ENCODE measurements around the gene CCR8. TPM values are rescaled to one million over a fixed set of nuclear protein-coding genes. Genes with fewer than 3 reads are reported as not detected.
"Not testable (repeated sequence)": the region's sequence is repeated elsewhere in the genome, so short reads cannot be mapped to it uniquely, and the experiment has no call there.

CCR8 gene
- total RNA-seq, 4 donors from 2014 or later: not detected

DNA sequence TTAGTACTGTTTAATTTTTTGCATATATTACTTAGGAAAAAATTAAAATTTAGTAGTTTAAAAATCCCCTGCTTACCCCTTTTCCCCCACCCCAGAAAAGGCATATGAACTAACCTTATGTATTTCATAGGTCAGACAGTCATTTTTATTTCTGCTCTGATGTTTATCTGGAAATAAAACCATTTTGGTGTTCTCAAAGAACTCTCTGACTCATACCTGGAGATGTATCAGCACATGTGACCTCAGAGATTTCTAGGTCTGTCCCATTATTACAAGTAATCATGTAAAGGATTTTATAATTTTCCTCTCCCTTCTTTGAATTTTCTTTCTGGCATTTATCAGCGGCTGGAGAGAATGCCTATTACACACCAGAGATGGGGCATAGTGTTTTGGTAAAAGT, 14.1 kb upstream of the CCR8 start:
- Histone ChIP-seq H3K4me1 (no peaks in the 10 kb centered on the region), H3K27ac (no peak overlapping the region), H3K4me3 (no peak overlapping the region), H3K9me3 (no peaks in the 10 kb centered on the region), H3K27me3 (no peaks in the 10 kb centered on the region), H3K36me3 (no peaks in the 10 kb centered on the region)
- DNase-seq (no peak), ATAC-seq (no peak)
- in situ Hi-C loops (cut with MboI; ENCODE audit: low sequenced_read_pairs in 4 of 4) (no loop called here), intact Hi-C loops (cut with DNase I; ENCODE audit: low total_unique reads) (no loop called here)
- TF ChIP-seq POLR2A (IDR thresholded peaks at IDR 0.05): no peak
- TF ChIP-seq, protein P1, sequence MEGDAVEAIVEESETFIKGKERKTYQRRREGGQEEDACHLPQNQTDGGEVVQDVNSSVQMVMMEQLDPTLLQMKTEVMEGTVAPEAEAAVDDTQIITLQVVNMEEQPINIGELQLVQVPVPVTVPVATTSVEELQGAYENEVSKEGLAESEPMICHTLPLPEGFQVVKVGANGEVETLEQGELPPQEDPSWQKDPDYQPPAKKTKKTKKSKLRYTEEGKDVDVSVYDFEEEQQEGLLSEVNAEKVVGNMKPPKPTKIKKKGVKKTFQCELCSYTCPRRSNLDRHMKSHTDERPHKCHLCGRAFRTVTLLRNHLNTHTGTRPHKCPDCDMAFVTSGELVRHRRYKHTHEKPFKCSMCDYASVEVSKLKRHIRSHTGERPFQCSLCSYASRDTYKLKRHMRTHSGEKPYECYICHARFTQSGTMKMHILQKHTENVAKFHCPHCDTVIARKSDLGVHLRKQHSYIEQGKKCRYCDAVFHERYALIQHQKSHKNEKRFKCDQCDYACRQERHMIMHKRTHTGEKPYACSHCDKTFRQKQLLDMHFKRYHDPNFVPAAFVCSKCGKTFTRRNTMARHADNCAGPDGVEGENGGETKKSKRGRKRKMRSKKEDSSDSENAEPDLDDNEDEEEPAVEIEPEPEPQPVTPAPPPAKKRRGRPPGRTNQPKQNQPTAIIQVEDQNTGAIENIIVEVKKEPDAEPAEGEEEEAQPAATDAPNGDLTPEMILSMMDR (IDR thresholded peaks at IDR 0.05 in 4 of 5, conservative IDR thresholded peaks at IDR 0.05 in 1 of 5): no peak

DNA sequence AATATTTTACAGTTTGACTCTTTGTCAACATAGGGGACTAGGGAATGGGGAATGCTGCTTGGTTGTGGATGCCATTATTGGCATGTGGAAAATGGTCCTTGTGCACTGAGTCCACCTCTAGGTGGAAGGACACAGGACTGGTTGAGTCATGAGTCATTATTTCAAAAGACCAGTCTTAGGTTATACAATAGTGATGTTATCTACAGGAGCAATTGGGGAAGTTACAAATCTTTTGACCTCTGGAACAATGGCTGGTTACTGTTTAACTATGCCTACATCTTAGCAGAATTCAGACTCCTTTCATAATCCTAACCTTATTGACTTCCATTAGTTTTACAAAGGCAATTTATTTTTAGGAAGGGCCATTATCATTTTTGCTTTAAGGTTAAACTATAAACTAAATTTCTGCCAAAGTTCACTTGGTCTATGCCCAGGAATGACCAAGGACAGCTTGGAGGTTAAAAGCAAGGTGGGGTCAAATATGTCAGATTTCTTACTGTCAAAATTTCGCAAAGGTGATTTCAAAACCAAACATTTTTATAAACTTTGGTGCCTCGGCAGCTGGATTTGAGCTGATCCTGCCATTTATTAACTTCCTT, 11.8 kb upstream of the CCR8 start:
- DNase-seq (no peak), ATAC-seq (no peak)
- no peaks in the 10 kb centered on the region for H3K36me3 ChIP-seq
- no peaks in the 10 kb centered on the region for H3K4me1 ChIP-seq
- H3K9me3 ChIP-seq: no peaks in the 10 kb centered on the region
- H3K27ac ChIP-seq: no peak overlapping the region
- TF ChIP-seq POLR2A (IDR thresholded peaks at IDR 0.05): no peak
- TF ChIP-seq, protein P1 (IDR thresholded peaks at IDR 0.05 in 4 of 5, conservative IDR thresholded peaks at IDR 0.05 in 1 of 5): no peak
- no peaks in the 10 kb centered on the region for H3K27me3 ChIP-seq
- in situ Hi-C loops (cut with MboI; ENCODE audit: low sequenced_read_pairs in 4 of 4) (no loop called here), intact Hi-C loops (cut with DNase I; ENCODE audit: low total_unique reads) (no loop called here)
- no peak overlapping the region for H3K4me3 ChIP-seq

DNA sequence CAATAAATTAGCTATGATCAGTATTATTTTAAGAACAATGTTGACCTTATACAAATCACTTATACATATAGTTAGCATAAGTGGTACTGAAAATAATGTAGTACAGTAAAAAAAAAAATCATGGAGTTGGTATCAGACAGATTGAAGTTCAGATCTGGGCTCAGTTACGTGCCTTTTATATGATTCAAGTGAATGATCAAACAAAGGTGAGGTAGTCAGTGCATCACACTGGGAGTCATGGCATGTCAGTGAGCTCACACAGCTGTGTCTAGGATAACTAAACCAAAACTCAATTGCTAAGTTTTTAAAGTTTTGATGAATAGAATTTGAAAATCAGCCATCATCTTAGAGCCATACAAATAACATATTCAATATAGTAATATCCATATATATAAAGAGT, 11.2 kb upstream of the CCR8 start:
- TF ChIP-seq, protein P1 (IDR thresholded peaks at IDR 0.05 in 4 of 5, conservative IDR thresholded peaks at IDR 0.05 in 1 of 5): no peak
- no peak for TF ChIP-seq POLR2A (IDR thresholded peaks at IDR 0.05)
- no peaks in the 10 kb centered on the region for H3K9me3 ChIP-seq
- no peaks in the 10 kb centered on the region for H3K36me3 ChIP-seq
- no peak for ATAC-seq
- intact Hi-C loops (cut with DNase I; ENCODE audit: low total_unique reads): no loop called here
- no peaks in the 10 kb centered on the region for H3K27me3 ChIP-seq
- no peak overlapping the region for H3K27ac ChIP-seq
- DNase-seq: no peak
- in situ Hi-C loops (cut with MboI; ENCODE audit: low sequenced_read_pairs in 4 of 4): no loop called here
- no peak overlapping the region for H3K4me3 ChIP-seq
- H3K4me1 ChIP-seq: no peaks in the 10 kb centered on the region

DNA sequence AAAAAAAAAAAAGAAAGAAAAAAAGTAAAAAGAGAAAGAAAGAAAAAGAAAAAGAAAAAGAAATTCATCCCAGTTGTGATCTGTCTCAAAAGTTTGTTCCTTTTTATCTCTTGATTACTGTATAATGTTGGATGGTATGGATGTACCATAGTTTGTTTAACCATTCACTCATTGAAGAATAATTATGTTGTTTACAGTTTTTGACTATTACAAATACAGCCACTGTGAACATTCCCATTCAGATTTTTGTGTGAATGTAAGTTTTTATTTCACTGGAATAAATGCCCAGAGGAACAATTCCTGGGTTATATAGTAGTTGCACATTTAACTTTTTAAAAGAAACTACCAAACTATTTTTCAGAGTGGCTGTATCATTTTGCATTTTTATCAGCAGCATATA, 10.3 kb upstream of the CCR8 start:
- no peaks in the 10 kb centered on the region for H3K4me1 ChIP-seq
- no peaks in the 10 kb centered on the region for H3K27me3 ChIP-seq
- in situ Hi-C loops (cut with MboI; ENCODE audit: low sequenced_read_pairs in 4 of 4): no loop called here
- H3K4me3 ChIP-seq: no peak overlapping the region
- ATAC-seq: no peak
- no peak for DNase-seq
- TF ChIP-seq POLR2A (IDR thresholded peaks at IDR 0.05): no peak
- TF ChIP-seq, protein P1 (IDR thresholded peaks at IDR 0.05 in 4 of 5, conservative IDR thresholded peaks at IDR 0.05 in 1 of 5): no peak
- intact Hi-C loops (cut with DNase I; ENCODE audit: low total_unique reads): no loop called here
- H3K9me3 ChIP-seq: no peaks in the 10 kb centered on the region
- H3K27ac ChIP-seq: no peak overlapping the region
- H3K36me3 ChIP-seq: no peaks in the 10 kb centered on the region

DNA sequence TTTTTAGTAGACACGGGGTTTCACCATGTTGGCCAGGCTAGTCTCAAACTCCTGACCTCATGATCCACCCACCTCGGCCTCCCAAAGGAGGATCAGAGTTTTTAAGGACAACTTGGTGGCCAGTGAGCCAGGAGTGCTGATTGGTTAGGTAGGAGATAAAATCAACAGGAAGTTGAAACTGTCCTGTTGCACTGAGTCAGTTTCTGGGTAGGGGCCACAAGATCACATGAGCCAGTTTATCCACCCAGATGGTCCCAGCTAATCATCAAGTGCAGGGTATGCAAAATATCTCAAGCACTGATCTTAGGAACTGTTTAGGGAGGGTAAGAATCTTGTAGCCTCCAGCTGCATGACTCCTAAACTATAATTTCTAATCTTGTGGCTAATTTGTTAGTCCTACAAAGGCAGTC, 7.9 kb upstream of the CCR8 start:
- H3K4me1 ChIP-seq; H3K9me3 ChIP-seq; H3K4me3 ChIP-seq; ATAC-seq; H3K36me3 ChIP-seq; intact Hi-C loops (cut with DNase I; ENCODE audit: low total_unique reads); H3K27ac ChIP-seq; in situ Hi-C loops (cut with MboI; ENCODE audit: low sequenced_read_pairs in 4 of 4); H3K27me3 ChIP-seq; DNase-seq: not testable (repeated sequence)

DNA sequence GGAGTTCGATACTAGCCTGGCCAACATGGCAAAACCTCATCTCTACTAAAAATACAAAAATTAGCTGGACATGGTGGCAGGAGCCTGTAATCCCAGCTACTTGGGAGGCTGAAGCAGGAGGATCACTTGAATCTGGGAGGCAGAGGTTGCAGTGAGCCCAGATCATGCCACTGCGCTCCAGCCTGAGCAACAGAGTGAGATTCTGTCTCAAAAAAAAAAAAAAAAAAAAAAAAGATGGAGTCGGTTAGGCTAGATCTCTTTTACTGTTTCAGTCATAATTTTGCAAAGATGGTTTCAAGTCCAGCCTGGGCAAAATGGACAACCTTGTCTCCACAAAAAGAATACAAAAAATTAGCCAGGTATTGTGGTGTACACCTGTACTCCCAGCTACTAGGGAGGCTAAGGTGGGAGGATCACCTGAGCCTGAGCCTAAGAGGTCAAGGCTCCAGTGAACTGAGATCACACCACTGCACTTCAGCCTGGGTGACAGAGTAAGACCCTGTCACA, 7.2 kb upstream of the CCR8 start:
- H3K9me3 ChIP-seq; H3K4me1 ChIP-seq; H3K4me3 ChIP-seq; H3K27me3 ChIP-seq; intact Hi-C loops (cut with DNase I; ENCODE audit: low total_unique reads); H3K36me3 ChIP-seq; DNase-seq; ATAC-seq; in situ Hi-C loops (cut with MboI; ENCODE audit: low sequenced_read_pairs in 4 of 4); H3K27ac ChIP-seq: not testable (repeated sequence)

Measured in gastrocnemius medialis (tissue), 4 donors.